Common myeloid progenitor, CD34-positive (primary cell): ENCODE measurements around the gene SFMBT1.

Source experiments
- CTCF ChIA-PET: fragments of 350-600 bp; sonication (Branson Sonifier 250); formaldehyde crosslinking; loops from one replicate; lab custom pipeline; 2021; ENCODE audit warnings: antibody characterized with exemption; lab: Charles Lee
- POLR2A ChIA-PET: fragments of 350-600 bp; sonication (Branson Sonifier 250); formaldehyde crosslinking; loops from one replicate; lab custom pipeline; 2021; ENCODE audit warnings: antibody characterized with exemption; lab: Charles Lee
- DNase-seq, 3 donors: peaks; one replicate each; pipeline versions ENCODE4 v3.0.0 to v3.0.0-alpha.2; 2013
- H3K27ac ChIP-seq, 2 experiments: 1 replicate in 1 of 2; 2 replicates in 1 of 2; pipeline ENCODE4 v1.7.0; 2013; ENCODE audit warnings: inconsistent platforms in 2 of 2, low read length in 2 of 2, mild to moderate bottlenecking in 2 of 2, low read depth in 1 of 2, moderate library complexity in 1 of 2; ENCODE audit not compliant: severe bottlenecking in 2 of 2, insufficient read depth in 1 of 2, poor library complexity in 1 of 2
- H3K27me3 ChIP-seq, 5 experiments: replicated peaks in 2 of 5; 1 replicate in 3 of 5; 2 replicates in 2 of 5; pipeline versions ENCODE4 v1.6.1 to v1.7.0; 2013; ENCODE audit warnings: low read length in 4 of 5, mild to moderate bottlenecking in 2 of 5, moderate library complexity in 2 of 5, inconsistent platforms in 1 of 5; ENCODE audit not compliant: insufficient read depth in 5 of 5, control insufficient read depth in 4 of 5
- H3K36me3 ChIP-seq, 4 experiments: 1 replicate in 2 of 4; 2 replicates in 2 of 4; pipeline versions ENCODE4 v1.6.1 to v1.7.0; 2013; ENCODE audit warnings: low read length in 3 of 4, control low read depth in 1 of 4, mild to moderate bottlenecking in 1 of 4; ENCODE audit not compliant: control insufficient read depth in 4 of 4, insufficient read depth in 4 of 4
- H3K4me1 ChIP-seq, 4 experiments: 1 replicate in 3 of 4; 2 replicates in 1 of 4; pipeline versions ENCODE4 v1.6.1 to v1.7.1; 2013; ENCODE audit warnings: low read length in 3 of 4, mild to moderate bottlenecking in 3 of 4, control low read depth in 1 of 4, inconsistent platforms in 1 of 4, moderate library complexity in 1 of 4; ENCODE audit not compliant: control insufficient read depth in 4 of 4, insufficient read depth in 4 of 4; ENCODE audit errors: control extremely low read depth in 1 of 4
- H3K4me3 ChIP-seq, 7 experiments: 1 replicate in 4 of 7; 2 replicates in 3 of 7; pipeline versions ENCODE4 v1.5.1 to v1.7.0; 2013; ENCODE audit warnings: mild to moderate bottlenecking in 7 of 7, low read length in 6 of 7, moderate library complexity in 6 of 7, inconsistent platforms in 2 of 7, low read depth in 2 of 7, control low read depth in 1 of 7; ENCODE audit not compliant: insufficient read depth in 4 of 7, control insufficient read depth in 1 of 7; ENCODE audit errors: extremely low read depth in 1 of 7
- H3K9me3 ChIP-seq, 5 experiments: 1 replicate in 4 of 5; 2 replicates in 1 of 5; pipeline versions ENCODE4 v1.6.1 to v1.7.1; 2013; ENCODE audit warnings: low read length in 4 of 5, mild to moderate bottlenecking in 2 of 5, inconsistent platforms in 1 of 5, low read depth in 1 of 5, moderate library complexity in 1 of 5; ENCODE audit not compliant: control insufficient read depth in 4 of 5, insufficient read depth in 2 of 5; ENCODE audit errors: control extremely low read depth in 1 of 5
- WGBS: methylation state at CpG from one replicate; pipeline ENCODE4 v1.1.5; 2013; ENCODE audit not compliant: insufficient coverage; 5-methylcytosine and 5-hydroxymethylcytosine counted together

Gene SFMBT1

GRCh38 chr3:53046171-53047170, 598 bp upstream of the SFMBT1 start:
- Histone ChIP-seq H3K36me3 (no peaks in the 10 kb centered on the region), H3K4me1 (peaks cover 4 to 19% (median 16%) of the 10 kb centered on the region in 4 experiments), H3K27me3 (peaks cover 0 to 74% (median 27%) of the 10 kb centered on the region in 5 experiments), H3K27ac (no peak overlapping the region), H3K9me3 (peaks cover 0 to 4% (median 0%) of the 10 kb centered on the region in 5 experiments), H3K4me3 (peak overlapping the region; percentile 54 to 81 (median 73))
- WGBS: 5% methylated on average over 93 of the region's 113 CpGs
- ChIA-PET CTCF (interaction anchor here (0.8 to 1.2 kb wide), 3 partner anchors 11 to 134 kb away, joined by 3 to 8 read pairs (median 3); no protein-coding TSS in a partner anchor), POLR2A (no interaction called here)
- peak; percentile 66 to 74 (median 73) for DNase-seq

- peak; percentile 44 to 65 (median 56) for DNase-seq
- no peak overlapping the region for H3K27ac ChIP-seq
- H3K4me3 ChIP-seq: peak overlapping the region; percentile 50 to 75 (median 73)
- peaks cover 0 to 77% (median 32%) of the 10 kb centered on the region in 5 experiments for H3K27me3 ChIP-seq
- H3K9me3 ChIP-seq: peaks cover 0 to 4% (median 0%) of the 10 kb centered on the region in 5 experiments
- WGBS: 1% methylated on average over 51 of the region's 101 CpGs
- ChIA-PET POLR2A (no interaction called here), CTCF (interaction anchor here (0.8 to 1.7 kb wide), 2 partner anchors 18 to 28 kb away, joined by 3 to 4 read pairs; no protein-coding TSS in a partner anchor)
- H3K36me3 ChIP-seq: no peaks in the 10 kb centered on the region
- H3K4me1 ChIP-seq: peaks cover 4 to 19% (median 16%) of the 10 kb centered on the region in 4 experiments
Measured at GRCh38 chr3:53044711-53045517, 959 bp downstream of the SFMBT1 start.

- no peak for DNase-seq
- ChIA-PET POLR2A (no interaction called here), CTCF (interaction anchor here (1.7 kb wide), 1 partner anchor 17 kb away, joined by 4 read pairs; no protein-coding TSS in a partner anchor)
- WGBS: 61% methylated on average over 10 of the region's 11 CpGs
- no peaks in the 10 kb centered on the region for H3K36me3 ChIP-seq
- peaks cover 0 to 4% (median 0%) of the 10 kb centered on the region in 5 experiments for H3K9me3 ChIP-seq
- peaks cover 4 to 19% (median 16%) of the 10 kb centered on the region in 4 experiments for H3K4me1 ChIP-seq
- H3K4me3 ChIP-seq: peak overlapping the region in 6 of 7 experiments; percentile 55 to 75 (median 72)
- peaks cover 0 to 78% (median 33%) of the 10 kb centered on the region in 5 experiments for H3K27me3 ChIP-seq
- no peak overlapping the region for H3K27ac ChIP-seq
Measured at GRCh38 chr3:53044371-53044710, 1.5 kb downstream of the SFMBT1 start.

GRCh38 chr3:53043738-53044137, 2.1 kb downstream of the SFMBT1 start:
- no peak for DNase-seq
- ChIA-PET CTCF (interaction anchor here (1.7 kb wide), 1 partner anchor 17 kb away, joined by 4 read pairs; no protein-coding TSS in a partner anchor), POLR2A (no interaction called here)
- WGBS: no CpG with 5 or more reads among the region's 2 CpGs
- peaks cover 4 to 19% (median 16%) of the 10 kb centered on the region in 4 experiments for H3K4me1 ChIP-seq
- peaks cover 0 to 4% (median 0%) of the 10 kb centered on the region in 5 experiments for H3K9me3 ChIP-seq
- peaks cover 0 to 82% (median 35%) of the 10 kb centered on the region in 5 experiments for H3K27me3 ChIP-seq
- H3K36me3 ChIP-seq: no peaks in the 10 kb centered on the region
- no peak overlapping the region for H3K27ac ChIP-seq
- H3K4me3 ChIP-seq: no peak overlapping the region

- no peak overlapping the region for H3K27ac ChIP-seq
- peaks cover 0 to 82% (median 38%) of the 10 kb centered on the region in 5 experiments for H3K27me3 ChIP-seq
- no peak for DNase-seq
- H3K4me1 ChIP-seq: peaks cover 4 to 19% (median 16%) of the 10 kb centered on the region in 4 experiments
- H3K9me3 ChIP-seq: peaks cover 0 to 4% (median 0%) of the 10 kb centered on the region in 5 experiments
- ChIA-PET CTCF (interaction anchor here (1.1 kb wide), 1 partner anchor 9 kb away, joined by 3 read pairs; no protein-coding TSS in a partner anchor), POLR2A (no interaction called here)
- 100% methylated on average over 2 of the region's 3 CpGs for whole genome bisulfite sequencing
- H3K4me3 ChIP-seq: no peak overlapping the region
- no peaks in the 10 kb centered on the region for H3K36me3 ChIP-seq
Measured at GRCh38 chr3:53042651-53043050, 3.2 kb downstream of the SFMBT1 start.

- Histone ChIP-seq H3K36me3 (no peaks in the 10 kb centered on the region), H3K27me3 (peaks cover 0 to 84% (median 34%) of the 10 kb centered on the region in 5 experiments), H3K4me1 (peaks cover 4 to 11% (median 6%) of the 10 kb centered on the region in 4 experiments), H3K27ac (no peak overlapping the region), H3K9me3 (peaks cover 0 to 4% (median 0%) of the 10 kb centered on the region in 5 experiments), H3K4me3 (no peak overlapping the region)
- DNase-seq: no peak
- ChIA-PET CTCF (no interaction called here), POLR2A (no interaction called here)
Measured at GRCh38 chr3:53040351-53040820, 5.5 kb downstream of the SFMBT1 start.
